GM12873 (cell line): ENCODE data around the gene ELAVL1.
A peak's percentile ranks its signal among the peaks of the same experiment; 100 is the strongest.

Experiments used
- CTCF ChIP-seq: IDR thresholded peaks from 2 replicates; pipeline ENCODE4 v1.5.1; 2012; ENCODE audit warnings: low read depth, mild to moderate bottlenecking, moderate library complexity, low read length, control low read depth; ENCODE audit not compliant: insufficient read depth; ENCODE audit errors: missing control alignments

The ELAVL1 gene

DNA sequence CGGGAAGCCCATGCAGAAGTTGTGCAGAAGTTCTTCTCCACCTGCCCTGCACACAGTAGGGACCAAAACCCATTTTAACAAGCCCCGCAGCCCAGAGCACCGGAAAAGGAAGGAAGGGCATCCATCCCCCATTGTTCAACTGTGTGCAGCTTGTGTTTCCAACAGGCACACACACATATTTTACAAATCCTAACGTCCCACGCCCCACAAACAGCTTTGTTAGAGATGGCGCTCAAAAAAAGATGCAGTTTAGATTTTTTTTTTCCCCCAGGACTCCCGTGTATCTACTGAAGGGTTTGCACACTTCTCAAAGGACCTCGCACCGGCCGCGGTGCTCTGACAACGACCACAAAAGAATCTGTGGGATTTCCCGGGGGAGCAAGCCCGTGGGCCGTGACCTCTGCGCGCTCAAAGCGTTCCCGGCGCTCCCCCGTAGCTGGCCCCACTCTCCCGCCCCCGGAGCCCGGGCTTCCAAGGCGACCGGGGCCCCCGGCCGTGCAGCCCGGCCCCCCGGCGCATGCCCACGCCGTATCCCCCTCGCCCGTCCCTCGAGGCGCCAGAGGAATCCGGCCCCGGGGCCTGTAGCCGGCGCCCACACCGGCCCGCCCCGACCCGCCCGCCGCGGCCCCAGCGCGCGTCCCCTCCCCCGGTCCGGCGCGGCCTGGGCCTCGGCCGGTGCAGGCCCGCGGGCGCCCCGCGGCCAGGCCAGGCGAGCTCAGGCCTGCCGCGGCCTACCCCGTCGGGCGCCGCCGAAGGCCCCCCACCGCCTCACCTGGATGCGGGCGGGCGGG is 523 bp downstream of the ELAVL1 start:
- no peak for TF ChIP-seq CTCF

DNA sequence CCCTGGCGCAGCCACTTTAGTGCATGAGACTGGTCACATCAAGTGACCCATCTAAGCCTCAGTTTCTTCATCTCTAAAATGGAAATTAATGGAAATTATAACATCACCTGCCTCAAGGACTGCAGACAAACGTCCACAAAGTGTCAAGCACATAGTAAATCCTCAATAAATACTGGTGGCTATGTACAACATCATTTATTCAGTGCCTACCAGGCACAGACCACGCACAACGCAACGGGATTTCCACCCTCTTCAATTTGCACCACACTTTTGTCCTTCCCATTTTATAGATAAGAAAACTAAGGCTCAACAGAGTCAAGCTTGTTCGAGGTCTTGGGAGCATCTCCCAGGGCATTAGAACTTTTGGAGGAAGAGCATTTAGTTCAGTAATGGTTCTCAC is 1.4 kb downstream of the ELAVL1 start:
- no peak for TF ChIP-seq CTCF

DNA sequence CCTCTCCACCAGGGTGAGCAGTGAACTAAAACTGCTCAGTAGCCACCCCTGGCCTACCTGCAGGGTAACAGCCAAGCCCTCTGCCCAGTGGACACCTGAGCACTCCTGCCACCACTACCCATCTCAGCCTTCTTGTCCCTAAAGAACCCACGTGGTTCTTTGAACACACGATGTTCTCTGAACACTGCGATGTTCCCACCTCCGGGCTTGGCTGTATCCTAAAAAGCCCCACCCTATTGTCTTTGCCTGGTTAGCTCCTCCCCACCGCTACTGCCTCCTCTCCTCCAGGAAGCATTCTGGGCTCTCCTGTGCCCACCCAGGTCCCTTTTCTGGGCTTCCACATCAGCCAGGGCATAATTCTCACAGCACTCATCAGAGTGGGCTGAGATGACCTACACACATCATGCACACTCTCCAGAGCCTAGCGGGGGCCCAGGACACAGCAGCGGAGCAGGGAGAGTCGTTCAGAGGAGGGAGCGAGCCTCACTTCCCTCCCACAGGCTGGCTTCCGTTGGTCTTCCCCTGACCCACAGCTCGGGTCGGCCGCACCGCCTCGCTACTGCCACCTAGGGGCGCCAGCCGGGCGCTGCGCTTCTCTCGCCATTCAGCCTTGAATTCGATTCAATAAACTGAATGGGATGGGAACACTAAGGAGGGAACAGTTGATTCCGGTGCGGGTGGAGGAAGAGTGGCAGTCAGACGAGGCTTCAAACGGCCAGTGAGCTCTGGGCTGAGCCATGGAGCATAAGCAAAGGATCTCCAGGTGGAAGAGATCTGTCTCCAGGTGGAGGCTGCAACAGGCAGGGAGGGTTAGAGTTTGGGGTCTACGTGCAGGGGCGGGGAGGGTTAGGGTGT is 3.2 kb downstream of the ELAVL1 start:
- TF ChIP-seq CTCF: peak; percentile 100

- no peak for TF ChIP-seq CTCF
These were observed 3.8 kb downstream of the ELAVL1 start for GRCh38 chr19:8001651-8001994.

GRCh38 chr19:8000298-8001038 is 5.0 kb downstream of the ELAVL1 start:
- TF ChIP-seq CTCF: no peak

- TF ChIP-seq CTCF: no peak
These were observed 6.1 kb downstream of the ELAVL1 start for GRCh38 chr19:7999376-7999775.
